Measurements from ENCODE around the gene MYADM. TPM values are rescaled to one million over a fixed set of nuclear protein-coding genes. Genes with fewer than 3 reads are reported as not detected.

MYADM gene
- polyA plus RNA-seq, 4 donors: 2.2 to 41.3 (median 20.4) TPM

DNA sequence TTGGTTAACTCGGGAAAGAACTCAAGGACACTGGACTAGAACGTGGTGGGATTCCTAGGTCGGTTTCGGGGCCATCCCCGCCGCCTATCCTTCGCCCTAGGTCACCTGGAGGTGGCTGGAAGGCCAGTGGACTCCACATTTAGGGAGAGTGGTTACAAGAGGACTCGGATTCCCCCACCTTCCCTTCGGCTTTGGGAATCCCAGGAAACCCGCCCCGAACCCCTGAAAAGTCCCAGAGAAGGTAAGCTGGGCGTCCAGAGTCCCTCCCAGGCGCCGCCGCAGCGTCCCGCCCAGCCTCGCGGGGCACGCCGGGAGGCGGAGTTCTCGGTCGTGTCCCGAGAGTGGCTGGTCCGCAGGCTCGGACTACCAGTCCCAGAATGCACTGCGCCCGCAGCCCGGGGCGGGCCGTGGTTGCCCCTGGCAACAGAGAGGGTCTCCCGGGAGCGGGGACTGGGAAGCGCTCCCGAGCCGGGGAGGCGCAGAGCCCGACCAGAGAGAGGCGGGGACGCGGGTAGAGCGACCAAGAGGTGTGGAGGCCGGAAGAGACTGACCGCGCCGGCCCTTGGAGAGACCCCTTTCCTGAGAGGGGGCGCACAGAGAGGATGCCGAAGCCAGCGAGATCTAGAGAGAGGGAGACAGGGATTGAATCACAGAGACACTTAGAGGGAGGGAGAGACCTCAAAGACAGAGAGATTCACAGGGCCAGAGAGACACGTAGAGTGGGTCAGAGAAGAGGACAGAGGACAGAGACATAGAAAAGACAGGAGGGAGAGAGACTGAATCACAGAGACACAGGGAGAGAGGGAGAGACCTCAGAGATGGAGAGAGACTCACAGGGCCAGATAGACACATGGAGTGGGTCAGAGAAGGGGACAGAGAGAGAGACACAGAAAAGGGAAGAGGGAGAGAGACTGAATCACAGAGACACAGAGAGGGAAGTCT lies 11.7 kb downstream of the MYADM start:
- Histone ChIP-seq H3K4me1 (ENCODE audit: control insufficient read depth in 3 of 3, insufficient read depth in 2 of 3, low read depth in 1 of 3, low read length in 2 of 3) (peaks cover 0 to 15% (median 3%) of the 10 kb centered on the region in 3 donors), H3K27me3 (ENCODE audit: control insufficient read depth in 3 of 3, insufficient read depth in 3 of 3, low read length in 3 of 3) (peaks cover 4 to 41% (median 14%) of the 10 kb centered on the region in 3 donors), H3K4me3 (ENCODE audit: low read depth in 1 of 3, low read length in 3 of 3) (peak overlapping the region; percentile 44 to 66 (median 46)), H3K36me3 (ENCODE audit: control insufficient read depth in 3 of 3, insufficient read depth in 2 of 3, low read depth in 1 of 3, low read length in 3 of 3) (peaks cover 0 to 11% (median 0%) of the 10 kb centered on the region in 3 donors), H3K27ac (ENCODE audit: low read depth in 1 of 3, low read length in 2 of 3) (peak overlapping the region in 1 of 3 donors; percentile 62), H3K9me3 (ENCODE audit: control insufficient read depth in 2 of 2, insufficient read depth in 1 of 2, low read depth in 1 of 2, low read length in 1 of 2) (no peaks in the 10 kb centered on the region)
- peak; percentile 75 to 92 for DNase-seq
- FAIRE-seq: no peak
- WGBS, 3 donors: 1 to 2% (median 1%) methylated on average over 51 of the region's 51 CpGs

DNA sequence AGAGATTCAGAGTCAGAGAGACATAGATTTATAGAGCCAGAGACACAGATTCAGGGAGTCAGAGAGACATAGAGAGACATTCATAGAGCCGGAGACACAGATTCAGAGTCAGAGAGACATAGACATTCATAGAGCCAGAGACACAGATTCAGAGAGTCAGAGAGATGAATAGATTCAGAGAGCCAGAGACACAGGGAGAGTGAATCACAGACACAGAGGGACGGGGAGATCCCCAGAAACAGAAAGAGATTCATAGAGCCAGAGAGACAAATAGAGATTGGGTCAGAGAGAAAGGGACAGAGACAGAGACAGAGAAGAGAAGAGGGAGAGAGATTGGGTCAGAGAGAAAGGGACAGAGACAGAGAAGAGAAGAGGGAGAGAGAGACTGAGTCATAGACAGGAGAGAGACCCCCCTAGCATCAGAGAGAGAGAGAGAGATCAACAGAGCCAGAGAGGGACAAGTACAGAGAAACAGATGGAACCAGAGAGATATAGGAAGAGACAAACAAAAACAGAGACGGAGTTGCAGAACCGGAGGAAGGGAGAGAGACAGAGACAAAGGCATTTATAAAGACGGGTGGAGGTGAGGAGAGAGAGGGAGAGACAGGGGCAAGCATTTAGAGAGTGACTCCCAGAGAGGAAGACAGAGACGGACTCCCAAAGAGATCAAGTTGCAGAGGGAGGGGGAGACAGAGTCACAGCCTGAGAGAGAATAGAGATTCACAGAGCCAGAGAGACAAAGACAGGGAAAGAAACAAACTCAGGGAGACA lies 13.2 kb downstream of the MYADM start:
- Histone ChIP-seq H3K27ac (ENCODE audit: low read depth in 1 of 3, low read length in 2 of 3) (no peak overlapping the region), H3K4me3 (ENCODE audit: low read depth in 1 of 3, low read length in 3 of 3) (no peak overlapping the region), H3K9me3 (ENCODE audit: control insufficient read depth in 2 of 2, insufficient read depth in 1 of 2, low read depth in 1 of 2, low read length in 1 of 2) (no peaks in the 10 kb centered on the region), H3K36me3 (ENCODE audit: control insufficient read depth in 3 of 3, insufficient read depth in 2 of 3, low read depth in 1 of 3, low read length in 3 of 3) (no peaks in the 10 kb centered on the region), H3K27me3 (ENCODE audit: control insufficient read depth in 3 of 3, insufficient read depth in 3 of 3, low read length in 3 of 3) (peaks cover 5 to 49% (median 19%) of the 10 kb centered on the region in 3 donors), H3K4me1 (ENCODE audit: control insufficient read depth in 3 of 3, insufficient read depth in 2 of 3, low read depth in 1 of 3, low read length in 2 of 3) (peaks cover 0 to 15% (median 3%) of the 10 kb centered on the region in 3 donors)
- 7 to 28% (median 23%) methylated on average over 5 to 6 of the region's 6 CpGs for WGBS, 3 donors
- no peak for FAIRE-seq
- no peak for DNase-seq

DNA sequence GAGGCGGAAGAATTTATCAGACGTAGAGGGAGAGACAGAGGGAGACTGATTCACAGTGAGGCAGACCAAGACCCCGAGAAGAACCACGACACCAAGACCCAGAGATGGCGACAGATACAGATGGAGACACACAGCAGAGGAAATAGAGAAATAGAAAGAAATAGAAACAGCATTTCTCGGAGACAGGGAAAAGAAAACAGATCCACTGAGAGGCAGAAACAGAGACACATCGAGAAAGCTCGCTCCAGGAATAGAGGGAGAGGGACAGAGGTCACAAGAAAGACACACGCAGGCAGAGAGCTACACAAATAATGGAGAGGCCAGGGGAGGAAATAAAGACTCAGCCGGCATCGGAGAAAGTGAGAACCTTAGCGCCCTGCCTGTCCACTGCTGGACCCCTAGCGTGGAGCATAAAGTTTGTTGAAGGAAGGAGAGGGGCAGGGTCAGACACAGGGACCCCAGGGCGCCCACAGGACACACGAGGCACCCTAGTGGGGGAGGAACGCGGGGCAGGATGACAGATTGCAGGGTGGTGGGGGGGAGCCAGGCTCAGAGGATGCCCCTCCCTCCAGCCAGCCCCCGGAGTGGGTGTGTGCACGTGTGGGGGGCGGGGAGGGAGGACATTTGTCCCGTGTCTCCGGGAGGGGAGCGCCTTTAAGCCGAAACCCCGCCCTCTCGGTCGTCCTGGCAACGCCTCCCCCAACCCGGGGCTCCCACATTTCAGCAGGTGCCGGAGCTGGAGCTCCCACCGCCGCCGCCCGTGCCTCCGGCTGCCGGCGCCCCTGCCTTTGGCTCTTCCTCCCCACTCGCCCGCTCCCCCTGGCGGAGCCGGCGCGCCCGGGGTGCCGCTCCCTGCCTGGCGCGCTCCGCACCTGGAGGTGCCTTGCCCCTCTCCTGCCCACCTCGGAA lies 14.1 kb downstream of the MYADM start, which contains the start of gene PRKCG:
Gene PRKCG, plus strand, starts transcription at position 716 of the 909 bp plus-strand sequence. CDS start 298 bp downstream, outside the sequence.
- peaks cover 5 to 49% (median 19%) of the 10 kb centered on the region in 3 donors for H3K27me3 ChIP-seq (ENCODE audit: control insufficient read depth in 3 of 3, insufficient read depth in 3 of 3, low read length in 3 of 3)
- no peak within 1 kb of the TSS for H3K27ac ChIP-seq (ENCODE audit: low read depth in 1 of 3, low read length in 2 of 3)
- peak within 1 kb of the TSS in 2 of 3 donors; percentile 13 to 23 for H3K4me3 ChIP-seq (ENCODE audit: low read depth in 1 of 3, low read length in 3 of 3)
- no peaks in the 10 kb centered on the region for H3K36me3 ChIP-seq (ENCODE audit: control insufficient read depth in 3 of 3, insufficient read depth in 2 of 3, low read depth in 1 of 3, low read length in 3 of 3)
- no peaks in the 10 kb centered on the region for H3K9me3 ChIP-seq (ENCODE audit: control insufficient read depth in 2 of 2, insufficient read depth in 1 of 2, low read depth in 1 of 2, low read length in 1 of 2)
- FAIRE-seq (no peak), DNase-seq (peak; percentile 42 to 73)
- WGBS, 3 donors: 1 to 2% (median 2%) methylated on average over 25 to 49 of the region's 49 CpGs
- H3K4me1 ChIP-seq (ENCODE audit: control insufficient read depth in 3 of 3, insufficient read depth in 2 of 3, low read depth in 1 of 3, low read length in 2 of 3): peaks cover 0 to 15% (median 3%) of the 10 kb centered on the region in 3 donors

DNA sequence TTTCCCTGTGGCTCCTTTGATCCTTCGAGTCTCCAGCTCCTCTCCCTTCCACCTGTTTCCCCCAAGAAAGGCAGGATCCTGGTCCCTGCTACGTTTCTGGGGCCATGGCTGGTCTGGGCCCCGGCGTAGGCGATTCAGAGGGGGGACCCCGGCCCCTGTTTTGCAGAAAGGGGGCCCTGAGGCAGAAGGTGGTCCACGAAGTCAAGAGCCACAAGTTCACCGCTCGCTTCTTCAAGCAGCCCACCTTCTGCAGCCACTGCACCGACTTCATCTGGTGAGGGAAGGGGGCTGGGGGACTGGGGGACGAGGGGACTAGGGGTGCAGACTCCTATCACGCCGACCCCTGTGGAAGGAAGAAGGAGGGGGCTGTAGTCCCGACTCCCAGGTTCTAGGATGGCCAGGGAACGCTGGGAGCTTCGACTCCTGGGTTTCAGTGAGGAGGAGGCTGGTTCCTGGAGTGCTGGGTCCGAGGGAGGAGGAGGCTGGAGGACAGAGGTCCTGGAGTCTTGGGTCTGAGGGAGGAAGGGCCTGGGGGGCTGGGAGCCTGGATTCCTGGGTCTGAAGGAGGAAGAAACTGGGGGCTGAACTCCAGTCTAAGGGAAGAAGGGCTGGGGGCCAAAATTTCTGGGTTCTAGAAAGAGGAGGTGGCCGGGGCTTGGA lies 14.8 kb downstream of the MYADM start:
- FAIRE-seq (no peak), DNase-seq (no peak)
- H3K27ac ChIP-seq (ENCODE audit: low read depth in 1 of 3, low read length in 2 of 3): no peak overlapping the region
- 4 to 8% (median 6%) methylated on average over 18 of the region's 18 CpGs for WGBS, 3 donors
- no peaks in the 10 kb centered on the region for H3K9me3 ChIP-seq (ENCODE audit: control insufficient read depth in 2 of 2, insufficient read depth in 1 of 2, low read depth in 1 of 2, low read length in 1 of 2)
- peaks cover 0 to 15% (median 3%) of the 10 kb centered on the region in 3 donors for H3K4me1 ChIP-seq (ENCODE audit: control insufficient read depth in 3 of 3, insufficient read depth in 2 of 3, low read depth in 1 of 3, low read length in 2 of 3)
- no peaks in the 10 kb centered on the region for H3K36me3 ChIP-seq (ENCODE audit: control insufficient read depth in 3 of 3, insufficient read depth in 2 of 3, low read depth in 1 of 3, low read length in 3 of 3)
- peaks cover 5 to 49% (median 19%) of the 10 kb centered on the region in 3 donors for H3K27me3 ChIP-seq (ENCODE audit: control insufficient read depth in 3 of 3, insufficient read depth in 3 of 3, low read length in 3 of 3)
- no peak overlapping the region for H3K4me3 ChIP-seq (ENCODE audit: low read depth in 1 of 3, low read length in 3 of 3)

DNA sequence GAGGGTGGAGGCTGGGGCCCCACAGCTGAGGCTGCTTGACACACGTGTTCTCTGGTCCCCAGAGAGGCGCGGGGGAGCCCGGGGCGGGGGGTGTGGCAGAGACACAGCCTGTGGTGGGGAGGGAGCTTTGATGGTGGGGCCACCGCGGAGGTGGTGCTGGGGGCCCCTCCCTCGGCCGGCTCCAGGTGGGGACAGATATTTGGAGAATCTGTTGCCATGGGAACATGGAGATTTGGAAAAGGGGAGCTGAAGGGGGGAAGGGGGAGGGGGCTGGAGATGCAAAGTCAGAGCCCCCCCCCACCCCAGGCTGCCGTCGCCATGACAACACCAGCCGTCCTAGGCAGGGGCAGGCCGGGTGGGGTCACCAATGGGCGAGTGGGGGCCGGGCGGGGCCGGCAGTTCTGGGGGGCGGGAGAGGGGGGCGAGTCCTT lies 15.6 kb downstream of the MYADM start:
- Histone ChIP-seq H3K4me1 (ENCODE audit: control insufficient read depth in 3 of 3, insufficient read depth in 2 of 3, low read depth in 1 of 3, low read length in 2 of 3) (peaks cover 0 to 15% (median 3%) of the 10 kb centered on the region in 3 donors), H3K27ac (ENCODE audit: low read depth in 1 of 3, low read length in 2 of 3) (no peak overlapping the region), H3K4me3 (ENCODE audit: low read depth in 1 of 3, low read length in 3 of 3) (no peak overlapping the region), H3K36me3 (ENCODE audit: control insufficient read depth in 3 of 3, insufficient read depth in 2 of 3, low read depth in 1 of 3, low read length in 3 of 3) (no peaks in the 10 kb centered on the region), H3K9me3 (ENCODE audit: control insufficient read depth in 2 of 2, insufficient read depth in 1 of 2, low read depth in 1 of 2, low read length in 1 of 2) (no peaks in the 10 kb centered on the region), H3K27me3 (ENCODE audit: control insufficient read depth in 3 of 3, insufficient read depth in 3 of 3, low read length in 3 of 3) (peaks cover 5 to 49% (median 19%) of the 10 kb centered on the region in 3 donors)
- DNase-seq (no peak), FAIRE-seq (no peak)
- WGBS, 3 donors: 1 to 3% (median 1%) methylated on average over 12 to 19 of the region's 19 CpGs

DNA sequence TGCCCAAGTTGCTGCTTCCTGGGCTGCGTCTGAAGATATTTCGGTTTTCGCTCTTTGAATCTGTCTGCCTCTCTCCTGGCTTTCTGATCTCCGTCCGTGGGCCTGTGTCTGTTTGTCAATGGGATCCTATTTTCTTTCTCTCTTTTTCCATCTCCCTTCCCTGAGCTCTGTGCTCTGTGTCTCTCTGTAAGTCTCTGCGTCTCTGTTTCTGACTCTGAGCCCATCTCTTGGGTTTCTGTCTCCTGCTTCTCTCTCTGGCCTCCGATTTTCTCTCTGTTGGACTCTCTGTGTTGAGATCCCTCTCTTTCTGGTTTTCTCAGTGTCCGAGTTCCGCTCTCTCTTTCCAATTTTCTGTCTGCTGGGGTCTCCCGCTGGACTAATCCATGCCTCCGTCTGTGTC lies 16.1 kb downstream of the MYADM start:
- FAIRE-seq (no peak), DNase-seq (no peak)
- Histone ChIP-seq H3K9me3 (ENCODE audit: control insufficient read depth in 2 of 2, insufficient read depth in 1 of 2, low read depth in 1 of 2, low read length in 1 of 2) (no peaks in the 10 kb centered on the region), H3K4me3 (ENCODE audit: low read depth in 1 of 3, low read length in 3 of 3) (no peak overlapping the region), H3K4me1 (ENCODE audit: control insufficient read depth in 3 of 3, insufficient read depth in 2 of 3, low read depth in 1 of 3, low read length in 2 of 3) (peaks cover 0 to 14% (median 3%) of the 10 kb centered on the region in 3 donors), H3K27me3 (ENCODE audit: control insufficient read depth in 3 of 3, insufficient read depth in 3 of 3, low read length in 3 of 3) (peaks cover 5 to 49% (median 19%) of the 10 kb centered on the region in 3 donors), H3K27ac (ENCODE audit: low read depth in 1 of 3, low read length in 2 of 3) (no peak overlapping the region), H3K36me3 (ENCODE audit: control insufficient read depth in 3 of 3, insufficient read depth in 2 of 3, low read depth in 1 of 3, low read length in 3 of 3) (no peaks in the 10 kb centered on the region)
- WGBS, 3 donors: 17 to 32% (median 22%) methylated on average over 11 of the region's 11 CpGs

DNA sequence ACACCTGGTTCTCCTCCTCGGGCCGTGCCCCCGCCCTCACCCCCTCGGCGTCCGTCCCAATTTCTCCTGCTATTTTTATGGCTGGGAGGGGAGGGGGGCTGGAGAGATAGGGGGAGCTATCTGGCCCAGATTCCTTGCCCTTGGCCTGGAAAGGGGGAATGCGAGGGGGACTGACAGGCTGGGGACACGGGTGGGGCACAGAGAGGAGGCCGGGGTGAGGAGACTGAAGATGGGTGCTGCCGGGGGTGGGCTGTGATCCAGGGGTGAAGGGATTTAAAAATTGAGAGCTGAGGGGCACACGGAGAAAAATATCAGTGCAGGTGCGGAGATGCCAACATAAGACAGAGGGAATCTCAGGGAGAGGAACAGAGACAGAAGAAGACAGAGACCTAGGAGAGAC lies 16.6 kb downstream of the MYADM start:
- FAIRE-seq (no peak), DNase-seq (no peak)
- H3K27me3 ChIP-seq (ENCODE audit: control insufficient read depth in 3 of 3, insufficient read depth in 3 of 3, low read length in 3 of 3): peaks cover 5 to 49% (median 19%) of the 10 kb centered on the region in 3 donors
- H3K4me3 ChIP-seq (ENCODE audit: low read depth in 1 of 3, low read length in 3 of 3): no peak overlapping the region
- H3K9me3 ChIP-seq (ENCODE audit: control insufficient read depth in 2 of 2, insufficient read depth in 1 of 2, low read depth in 1 of 2, low read length in 1 of 2): no peaks in the 10 kb centered on the region
- H3K4me1 ChIP-seq (ENCODE audit: control insufficient read depth in 3 of 3, insufficient read depth in 2 of 3, low read depth in 1 of 3, low read length in 2 of 3): peaks cover 0 to 10% (median 3%) of the 10 kb centered on the region in 3 donors
- 21 to 28% (median 25%) methylated on average over 12 of the region's 12 CpGs for WGBS, 3 donors
- H3K36me3 ChIP-seq (ENCODE audit: control insufficient read depth in 3 of 3, insufficient read depth in 2 of 3, low read depth in 1 of 3, low read length in 3 of 3): no peaks in the 10 kb centered on the region
- no peak overlapping the region for H3K27ac ChIP-seq (ENCODE audit: low read depth in 1 of 3, low read length in 2 of 3)

All from small intestine (tissue), 7 donors.